B cell (primary cell): ENCODE results near the gene CXXC1.

Source experiments
- EZH2 ChIP-seq: IDR thresholded peaks from 2 replicates; pipeline ENCODE4 v1.6.1; 2012; ENCODE audit warnings: borderline replicate concordance, low read depth, mild to moderate bottlenecking, moderate library complexity, low read length; ENCODE audit not compliant: insufficient read depth, poor library complexity, severe bottlenecking
- TF ChIP-seq, protein P1 (sequence below): fragments of 200-600 bp; IDR thresholded peaks from one replicate; pipeline ENCODE4 v1.8.0; 2022; ENCODE audit warnings: antibody characterized with exemption, mild to moderate bottlenecking

DNA sequence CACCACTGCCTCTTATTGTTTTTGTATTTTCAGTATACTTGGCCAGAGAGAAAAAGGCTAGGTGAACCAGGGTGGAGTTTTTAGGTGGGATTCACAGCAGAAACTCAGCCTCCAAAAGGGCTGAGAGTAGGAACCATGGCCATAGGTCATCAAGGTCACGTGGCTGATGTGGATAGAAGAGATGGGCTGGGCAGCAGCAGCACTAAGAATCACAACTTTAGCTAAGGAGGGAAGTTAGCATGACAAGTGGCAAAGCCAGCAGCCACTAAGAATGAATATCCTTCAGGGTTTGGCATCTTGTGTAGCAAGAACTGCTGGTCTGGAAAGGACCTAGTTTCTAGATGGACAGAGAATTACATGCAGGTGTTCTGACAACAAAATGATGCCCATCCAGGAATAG, 44.2 kb upstream of the CXXC1 start:
- TF ChIP-seq, protein P1, sequence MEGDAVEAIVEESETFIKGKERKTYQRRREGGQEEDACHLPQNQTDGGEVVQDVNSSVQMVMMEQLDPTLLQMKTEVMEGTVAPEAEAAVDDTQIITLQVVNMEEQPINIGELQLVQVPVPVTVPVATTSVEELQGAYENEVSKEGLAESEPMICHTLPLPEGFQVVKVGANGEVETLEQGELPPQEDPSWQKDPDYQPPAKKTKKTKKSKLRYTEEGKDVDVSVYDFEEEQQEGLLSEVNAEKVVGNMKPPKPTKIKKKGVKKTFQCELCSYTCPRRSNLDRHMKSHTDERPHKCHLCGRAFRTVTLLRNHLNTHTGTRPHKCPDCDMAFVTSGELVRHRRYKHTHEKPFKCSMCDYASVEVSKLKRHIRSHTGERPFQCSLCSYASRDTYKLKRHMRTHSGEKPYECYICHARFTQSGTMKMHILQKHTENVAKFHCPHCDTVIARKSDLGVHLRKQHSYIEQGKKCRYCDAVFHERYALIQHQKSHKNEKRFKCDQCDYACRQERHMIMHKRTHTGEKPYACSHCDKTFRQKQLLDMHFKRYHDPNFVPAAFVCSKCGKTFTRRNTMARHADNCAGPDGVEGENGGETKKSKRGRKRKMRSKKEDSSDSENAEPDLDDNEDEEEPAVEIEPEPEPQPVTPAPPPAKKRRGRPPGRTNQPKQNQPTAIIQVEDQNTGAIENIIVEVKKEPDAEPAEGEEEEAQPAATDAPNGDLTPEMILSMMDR = no peak
- no peak for TF ChIP-seq EZH2
